Measurements from ENCODE around the gene FUZ. TPM values are rescaled to one million over a fixed set of nuclear protein-coding genes. Genes with fewer than 3 reads are reported as not detected.
A peak's percentile ranks its signal among the peaks of the same experiment; 100 is the strongest.

The FUZ gene
- total RNA-seq, 1 experiment from 2014 or later: 19.0 TPM

- Mint-ChIP-seq H3K4me1 (ENCODE audit: insufficient read depth, unreplicated experiment) (peaks cover 19% of the 10 kb centered on the region), H3K9me3 (ENCODE audit: unreplicated experiment) (no peaks in the 10 kb centered on the region), H3K27me3 (ENCODE audit: insufficient read depth, unreplicated experiment) (no peaks in the 10 kb centered on the region), H3K36me3 (ENCODE audit: insufficient read depth, unreplicated experiment) (peaks cover 14% of the 10 kb centered on the region), H3K27ac (ENCODE audit: low read depth, unreplicated experiment) (peak overlapping the region; percentile 99), H3K4me3 (ENCODE audit: unreplicated experiment) (peak overlapping the region; percentile 90)
- ChIA-PET CTCF (interaction anchor here (0.7 to 0.8 kb wide), 2 partner anchors 52 to 245 kb away, joined by 3 to 6 read pairs; partner anchors contain the start of gene MED25), POLR2A (interaction anchor here (0.6 to 3.4 kb wide), 28 partner anchors 10 to 1375 kb away, joined by 3 to 36 read pairs (median 6); partner anchors contain the start of genes AKT1S1, BCL2L12, FUZ and IRF3)
- BruUV-seq (replicated peaks): TSS peak; percentile 99
- no peak for TF ChIP-seq CTCF (IDR thresholded peaks at IDR 0.05; ENCODE audit: unreplicated experiment)
- peak; percentile 100 for DNase-seq (ENCODE audit: unreplicated experiment)
- intact Hi-C loops (cut with micrococcal nuclease): loop anchor here (1.0 to 5.0 kb wide), 5 partner anchors 47 to 163 kb away; partner anchors contain the start of genes ATF5, FUZ, NUP62 and PRMT1
Measured at GRCh38 chr19:49766007-49766929, 46.8 kb downstream of the FUZ start.

GRCh38 chr19:49764341-49764740, 48.8 kb downstream of the FUZ start:
- H3K27me3 Mint-ChIP-seq (ENCODE audit: insufficient read depth, unreplicated experiment): no peaks in the 10 kb centered on the region
- no TSS peak for BruUV-seq (replicated peaks)
- POLR2A ChIA-PET: interaction anchor here (0.7 to 2.9 kb wide), 2 partner anchors 54 to 87 kb away, joined by 3 to 26 read pairs; partner anchors contain the start of genes MED25 and PRMT1
- H3K4me3 Mint-ChIP-seq (ENCODE audit: unreplicated experiment): no peak overlapping the region
- H3K27ac Mint-ChIP-seq (ENCODE audit: low read depth, unreplicated experiment): peak overlapping the region; percentile 99
- TF ChIP-seq CTCF (IDR thresholded peaks at IDR 0.05; ENCODE audit: unreplicated experiment): no peak
- peaks cover 7% of the 10 kb centered on the region for H3K36me3 Mint-ChIP-seq (ENCODE audit: insufficient read depth, unreplicated experiment)
- intact Hi-C loops (cut with micrococcal nuclease): no loop called here
- H3K4me1 Mint-ChIP-seq (ENCODE audit: insufficient read depth, unreplicated experiment): peaks cover 19% of the 10 kb centered on the region
- no peaks in the 10 kb centered on the region for H3K9me3 Mint-ChIP-seq (ENCODE audit: unreplicated experiment)
- no peak for DNase-seq (ENCODE audit: unreplicated experiment)
- CTCF ChIA-PET: no interaction called here

- Mint-ChIP-seq H3K9me3 (ENCODE audit: unreplicated experiment) (no peaks in the 10 kb centered on the region), H3K4me1 (ENCODE audit: insufficient read depth, unreplicated experiment) (peaks cover 15% of the 10 kb centered on the region), H3K27ac (ENCODE audit: low read depth, unreplicated experiment) (peak within 1 kb of the TSS; percentile 87), H3K4me3 (ENCODE audit: unreplicated experiment) (no peak within 1 kb of the TSS), H3K27me3 (ENCODE audit: insufficient read depth, unreplicated experiment) (no peaks in the 10 kb centered on the region), H3K36me3 (ENCODE audit: insufficient read depth, unreplicated experiment) (peaks cover 7% of the 10 kb centered on the region)
- ChIA-PET CTCF (interaction anchor here (0.5 to 0.7 kb wide), 2 partner anchors 113 to 122 kb away, joined by 3 read pairs; no protein-coding TSS in a partner anchor), POLR2A (interaction anchor here (0.6 kb wide), 2 partner anchors 56 to 109 kb away, joined by 3 read pairs; no protein-coding TSS in a partner anchor)
- no TSS peak for BruUV-seq (replicated peaks)
- TF ChIP-seq CTCF (IDR thresholded peaks at IDR 0.05; ENCODE audit: unreplicated experiment): no peak
- intact Hi-C loops (cut with micrococcal nuclease): no loop called here
- DNase-seq (ENCODE audit: unreplicated experiment): no peak
Measured at GRCh38 chr19:49763230-49763629, 49.9 kb downstream of the FUZ start, which contains the start of gene TSKS. Gene TSKS, minus strand, starts transcription at chr19:49763306. Its CDS starts 59 bp downstream, at chr19:49763247.

Measured in MCF 10A (cell line).